SU-DHL-6 (cell line): ENCODE measurements around the gene TSPAN12.

Experiments used
- H2AFZ ChIP-seq: fragments of 200-600 bp; sonication (generic); 2 replicates; pipeline ENCODE4 v1.6.1; 2014; ENCODE audit warnings: low read depth, mild to moderate bottlenecking, moderate library complexity, mixed read lengths, antibody characterized with exemption, low read length; ENCODE audit not compliant: severe bottlenecking
- H3F3A ChIP-seq: fragments of 200-600 bp; shearing (Covaris generic); 2 replicates; pipeline ENCODE4 v1.6.0; 2016; ENCODE audit warnings: antibody characterized with exemption, mild to moderate bottlenecking; ENCODE audit not compliant: insufficient read depth
- H3K27ac ChIP-seq: fragments of 200-600 bp; sonication (generic); 2 replicates; pipeline ENCODE4 v1.5.1; 2016; ENCODE audit warnings: low read depth, mild to moderate bottlenecking, low read length, moderate library complexity, mixed read lengths
- H3K27me3 ChIP-seq: fragments of 200-600 bp; sonication (generic), shearing (Covaris generic); 2 replicates; pipeline ENCODE4 v1.6.0; 2014; ENCODE audit warnings: mild to moderate bottlenecking, low read length
- H3K36me3 ChIP-seq: fragments of 200-600 bp; sonication (generic); 2 replicates; pipeline ENCODE4 v1.6.1; 2014; ENCODE audit warnings: mild to moderate bottlenecking, low read length, mixed read lengths
- H3K4me2 ChIP-seq: fragments of 300-600, 200-600 bp; shearing (Covaris generic), sonication (generic); 2 replicates; pipeline ENCODE4 v1.6.0; 2014; ENCODE audit warnings: low read length, low read depth, mild to moderate bottlenecking; ENCODE audit not compliant: poor library complexity, severe bottlenecking
- H3K4me3 ChIP-seq: fragments of 200-600 bp; sonication (generic); 2 replicates; pipeline ENCODE4 v1.5.1; 2014; ENCODE audit warnings: antibody characterized with exemption, low read length, mild to moderate bottlenecking, mixed read lengths; ENCODE audit not compliant: insufficient read depth, poor library complexity, severe bottlenecking
- H3K79me2 ChIP-seq: fragments of 200-600 bp; sonication (generic); 2 replicates; pipeline ENCODE4 v1.6.1; 2014; ENCODE audit warnings: mild to moderate bottlenecking, low read length, moderate library complexity; ENCODE audit not compliant: insufficient read depth
- H3K9ac ChIP-seq: fragments of 200-600 bp; sonication (generic); 2 replicates; pipeline ENCODE4 v1.7.0; 2014; ENCODE audit warnings: mild to moderate bottlenecking, low read length
- H3K9me2 ChIP-seq: fragments of 200-600 bp; sonication (generic); replicated peaks from 2 replicates; pipeline ENCODE4 v1.6.1; 2014; ENCODE audit warnings: low read length; ENCODE audit not compliant: insufficient read depth
- H3K9me3 ChIP-seq: fragments of 200-600 bp; sonication (generic); 2 replicates; pipeline ENCODE4 v1.6.1; 2014; ENCODE audit warnings: low read length, mixed read lengths; ENCODE audit not compliant: insufficient read depth
- H4K20me1 ChIP-seq: fragments of 200-600 bp; sonication (generic); 2 replicates; pipeline ENCODE4 v1.6.1; 2014; ENCODE audit warnings: low read depth, mild to moderate bottlenecking, antibody characterized with exemption, low read length, moderate library complexity, mixed read lengths
- CTCF ChIP-seq: fragments of 200-600 bp; sonication (generic); IDR thresholded peaks from one replicate; pipeline ENCODE4 v1.5.1; 2017; ENCODE audit warnings: antibody characterized with exemption, mild to moderate bottlenecking, low read length, moderate library complexity; ENCODE audit not compliant: insufficient read depth, poor library complexity, severe bottlenecking
- EZH2phosphoT487 ChIP-seq: fragments of 200-600 bp; sonication (generic), shearing (Covaris generic); conservative IDR thresholded peaks from 2 replicates; pipeline ENCODE4 v1.6.1; 2018; ENCODE audit warnings: mild to moderate bottlenecking, antibody characterized with exemption, low read length, moderate library complexity, mixed read lengths

TSPAN12 gene

GRCh38 chr7:120834726-120835125, 23.2 kb downstream of the TSPAN12 start:
- Histone ChIP-seq H3K9me3 (no peaks in the 10 kb centered on the region), H3K4me3 (no peak overlapping the region), H3K36me3 (no peaks in the 10 kb centered on the region), H3K4me2 (no peak overlapping the region), H4K20me1 (no peaks in the 10 kb centered on the region), H3F3A (no peaks in the 10 kb centered on the region), H2AFZ (no peak overlapping the region), H3K27ac (no peak overlapping the region), H3K79me2 (no peaks in the 10 kb centered on the region), H3K27me3 (no peaks in the 10 kb centered on the region), H3K9ac (no peak overlapping the region), H3K9me2 (no peaks in the 10 kb centered on the region)
- TF ChIP-seq CTCF (no peak), EZH2phosphoT487 (no peak)

GRCh38 chr7:120833546-120833945, 24.4 kb downstream of the TSPAN12 start:
- Histone ChIP-seq H3K4me2 (no peak overlapping the region), H3K27me3 (no peaks in the 10 kb centered on the region), H3K9ac (no peak overlapping the region), H3K79me2 (no peaks in the 10 kb centered on the region), H3K9me2 (no peaks in the 10 kb centered on the region), H3F3A (no peaks in the 10 kb centered on the region), H4K20me1 (no peaks in the 10 kb centered on the region), H3K27ac (no peak overlapping the region), H3K4me3 (no peak overlapping the region), H3K9me3 (no peaks in the 10 kb centered on the region), H3K36me3 (no peaks in the 10 kb centered on the region), H2AFZ (no peak overlapping the region)
- TF ChIP-seq EZH2phosphoT487 (no peak), CTCF (no peak)

GRCh38 chr7:120832803-120833202, 25.1 kb downstream of the TSPAN12 start:
- H2AFZ ChIP-seq: no peak overlapping the region
- no peak overlapping the region for H3K4me3 ChIP-seq
- no peaks in the 10 kb centered on the region for H4K20me1 ChIP-seq
- no peaks in the 10 kb centered on the region for H3K27me3 ChIP-seq
- H3F3A ChIP-seq: no peaks in the 10 kb centered on the region
- no peak for TF ChIP-seq EZH2phosphoT487
- TF ChIP-seq CTCF: no peak
- no peaks in the 10 kb centered on the region for H3K9me2 ChIP-seq
- no peak overlapping the region for H3K27ac ChIP-seq
- no peaks in the 10 kb centered on the region for H3K9me3 ChIP-seq
- no peaks in the 10 kb centered on the region for H3K36me3 ChIP-seq
- no peaks in the 10 kb centered on the region for H3K79me2 ChIP-seq
- H3K4me2 ChIP-seq: no peak overlapping the region
- no peak overlapping the region for H3K9ac ChIP-seq
